Right forelimb (tissue), 1 donor: Measurements from ENCODE around the gene MRTFA.

Source experiments
- DNase-seq: peaks from one replicate; pipeline ENCODE4 v3.0.0-alpha.2; 2018

MRTFA gene

GRCh38 chr22:40407021-40407761 lies 229.3 kb downstream of the MRTFA start:
- no peak for DNase-seq

- DNase-seq, result no peak
Measured at GRCh38 chr22:40406063-40406890, 230.2 kb downstream of the MRTFA start.

GRCh38 chr22:40405178-40406062 lies 231.1 kb downstream of the MRTFA start:
- no peak for DNase-seq

GRCh38 chr22:40404251-40405177 lies 232.0 kb downstream of the MRTFA start:
- DNase-seq, result no peak

GRCh38 chr22:40403651-40404050 lies 232.9 kb downstream of the MRTFA start:
- no peak for DNase-seq

GRCh38 chr22:40403141-40403540 lies 233.4 kb downstream of the MRTFA start:
- DNase-seq, result no peak

- DNase-seq, result no peak
Measured at GRCh38 chr22:40401981-40402406, 234.5 kb downstream of the MRTFA start.

- DNase-seq, result no peak
Measured at GRCh38 chr22:40401532-40401931, 235.0 kb downstream of the MRTFA start.

GRCh38 chr22:40400159-40400558 lies 236.4 kb downstream of the MRTFA start:
- no peak for DNase-seq

GRCh38 chr22:40399621-40400020 lies 236.9 kb downstream of the MRTFA start:
- no peak for DNase-seq

- no peak for DNase-seq
Measured at GRCh38 chr22:40397396-40397795, 239.1 kb downstream of the MRTFA start.

GRCh38 chr22:40396882-40397281 lies 239.6 kb downstream of the MRTFA start:
- no peak for DNase-seq

- no peak for DNase-seq
Measured at GRCh38 chr22:40395607-40396006, 240.9 kb downstream of the MRTFA start.

- DNase-seq, result no peak
Measured at GRCh38 chr22:40394607-40395006, 241.9 kb downstream of the MRTFA start.

GRCh38 chr22:40392618-40393017 lies 243.9 kb downstream of the MRTFA start:
- no peak for DNase-seq

- DNase-seq, result no peak
Measured at GRCh38 chr22:40391417-40391816, 245.1 kb downstream of the MRTFA start.

GRCh38 chr22:40388231-40388630 lies 248.3 kb downstream of the MRTFA start:
- no peak for DNase-seq

- no peak for DNase-seq
Measured at GRCh38 chr22:40387746-40388145, 248.8 kb downstream of the MRTFA start.

GRCh38 chr22:40385036-40385782 lies 251.3 kb downstream of the MRTFA start:
- no peak for DNase-seq

GRCh38 chr22:40383905-40384304 lies 252.6 kb downstream of the MRTFA start:
- DNase-seq, result no peak

GRCh38 chr22:40381461-40381860 lies 255.1 kb downstream of the MRTFA start:
- DNase-seq, result no peak
